Measurements from ENCODE around the gene TBPL2.

Gene TBPL2

DNA sequence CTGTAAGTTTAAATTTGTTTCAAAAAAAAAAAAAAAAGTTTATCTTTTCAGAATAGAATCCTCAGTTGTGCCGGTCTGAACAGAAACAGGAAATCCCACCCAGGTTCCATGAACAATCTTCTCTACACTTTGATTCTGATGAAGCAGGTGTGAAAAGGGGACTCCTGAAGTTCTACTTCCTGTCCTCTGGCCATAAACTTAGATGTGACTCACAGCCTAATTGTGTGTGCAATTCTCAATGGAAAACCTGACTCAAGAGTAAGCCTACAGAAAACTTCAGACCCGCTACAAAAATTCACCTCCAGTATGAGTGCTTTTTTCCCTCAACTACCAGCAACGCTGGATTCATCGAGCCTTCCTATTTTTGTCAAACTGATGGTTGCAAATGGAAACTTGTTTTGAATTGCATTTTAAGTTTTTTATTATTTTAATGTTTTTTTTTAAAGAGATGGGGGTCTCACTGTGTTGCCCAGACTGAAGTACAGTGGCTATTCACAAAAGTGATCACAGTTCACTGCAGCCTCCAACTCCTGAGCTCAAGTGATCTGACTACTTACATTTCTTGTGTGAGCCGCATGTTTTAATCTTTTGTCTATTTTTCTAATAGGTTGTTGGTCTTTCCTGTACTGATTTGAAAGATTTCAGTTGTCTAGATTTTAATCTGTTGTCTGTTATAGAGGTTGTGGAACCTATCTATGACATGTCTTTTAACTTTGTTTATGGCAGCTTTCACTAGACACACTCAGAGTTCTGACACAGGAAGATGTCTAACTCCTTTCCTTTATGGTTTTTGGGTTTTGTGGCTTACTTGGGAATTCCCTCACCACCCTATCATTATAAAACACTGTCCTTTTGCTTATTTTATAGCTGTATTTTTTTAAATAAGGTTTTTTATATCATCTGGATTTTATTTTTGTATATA lies 66.4 kb downstream of the TBPL2 start:
- H3K4me3 ChIP-seq (ENCODE audit: low read depth, low read length): no peak overlapping the region
- no peak for TF ChIP-seq POLR2A (IDR thresholded peaks at IDR 0.05; ENCODE audit: extremely low read depth, insufficient read length)
- TF ChIP-seq MYC (IDR thresholded peaks at IDR 0.05; ENCODE audit: low read depth, low read length): no peak
- TF ChIP-seq CTCF (IDR thresholded peaks at IDR 0.05; ENCODE audit: low read depth, low read length): no peak
- TF ChIP-seq, protein P1, sequence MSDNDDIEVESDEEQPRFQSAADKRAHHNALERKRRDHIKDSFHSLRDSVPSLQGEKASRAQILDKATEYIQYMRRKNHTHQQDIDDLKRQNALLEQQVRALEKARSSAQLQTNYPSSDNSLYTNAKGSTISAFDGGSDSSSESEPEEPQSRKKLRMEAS (IDR thresholded peaks at IDR 0.05; ENCODE audit: low read depth, low read length): no peak
- DNase-seq (ENCODE audit: low read depth): peak; percentile 28

DNA sequence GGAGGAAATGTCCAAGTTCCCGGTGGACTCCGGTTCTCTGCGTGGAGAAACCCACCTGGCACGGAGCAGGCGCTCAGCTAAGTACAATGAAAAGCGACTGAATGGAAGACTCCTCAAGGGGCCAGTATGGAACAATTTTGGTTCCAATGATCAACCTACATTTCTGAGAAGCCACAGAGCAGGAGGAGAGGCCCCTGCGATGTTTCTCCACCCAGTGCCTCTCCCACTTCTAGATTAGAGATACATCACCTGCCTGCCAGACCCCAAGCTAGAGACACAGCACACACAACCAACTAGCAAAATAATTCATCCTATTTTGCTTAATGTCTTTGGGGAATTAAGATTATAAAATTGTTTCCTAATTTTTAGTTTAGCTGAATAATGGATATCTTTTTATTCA lies 67.6 kb downstream of the TBPL2 start:
- H3K4me3 ChIP-seq (ENCODE audit: low read depth, low read length): no peak overlapping the region
- no peak for DNase-seq (ENCODE audit: low read depth)
- TF ChIP-seq, protein P1 (IDR thresholded peaks at IDR 0.05; ENCODE audit: low read depth, low read length): no peak
- TF ChIP-seq MYC (IDR thresholded peaks at IDR 0.05; ENCODE audit: low read depth, low read length): no peak
- TF ChIP-seq POLR2A (IDR thresholded peaks at IDR 0.05; ENCODE audit: extremely low read depth, insufficient read length): no peak
- no peak for TF ChIP-seq CTCF (IDR thresholded peaks at IDR 0.05; ENCODE audit: low read depth, low read length)

DNA sequence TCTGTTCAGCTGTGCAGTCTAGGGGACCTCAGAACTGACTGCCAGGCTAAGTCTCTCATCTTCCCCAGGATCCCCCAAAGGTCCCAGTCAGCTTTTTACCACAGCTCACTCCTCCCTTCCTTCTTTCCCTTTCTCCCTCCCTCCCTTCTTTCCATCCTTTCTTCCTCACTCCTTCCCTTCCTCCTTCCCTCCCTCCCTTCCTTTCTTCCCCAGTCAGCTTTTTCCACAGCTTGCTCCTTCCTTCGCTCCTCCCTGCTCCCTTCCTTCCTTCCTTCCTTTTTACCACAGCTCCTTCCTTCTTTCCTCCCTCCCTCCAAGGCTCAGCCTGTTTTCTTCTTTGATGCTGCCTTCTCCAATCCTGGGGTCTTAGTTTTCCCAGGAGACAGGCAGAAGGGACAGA lies 68.0 kb downstream of the TBPL2 start:
- no peak overlapping the region for H3K4me3 ChIP-seq (ENCODE audit: low read depth, low read length)
- TF ChIP-seq CTCF (IDR thresholded peaks at IDR 0.05; ENCODE audit: low read depth, low read length) (no peak), MYC (IDR thresholded peaks at IDR 0.05; ENCODE audit: low read depth, low read length) (no peak), POLR2A (IDR thresholded peaks at IDR 0.05; ENCODE audit: extremely low read depth, insufficient read length) (no peak)
- TF ChIP-seq, protein P1 (IDR thresholded peaks at IDR 0.05; ENCODE audit: low read depth, low read length): no peak
- DNase-seq (ENCODE audit: low read depth): no peak

GRCh38 chr14:55370883-55371455 lies 69.4 kb downstream of the TBPL2 start:
- H3K4me3 ChIP-seq (ENCODE audit: low read depth, low read length): no peak overlapping the region
- TF ChIP-seq, protein P1 (IDR thresholded peaks at IDR 0.05; ENCODE audit: low read depth, low read length): no peak
- TF ChIP-seq CTCF (IDR thresholded peaks at IDR 0.05; ENCODE audit: low read depth, low read length): no peak
- no peak for TF ChIP-seq MYC (IDR thresholded peaks at IDR 0.05; ENCODE audit: low read depth, low read length)
- TF ChIP-seq POLR2A (IDR thresholded peaks at IDR 0.05; ENCODE audit: extremely low read depth, insufficient read length): no peak
- DNase-seq (ENCODE audit: low read depth): no peak

DNA sequence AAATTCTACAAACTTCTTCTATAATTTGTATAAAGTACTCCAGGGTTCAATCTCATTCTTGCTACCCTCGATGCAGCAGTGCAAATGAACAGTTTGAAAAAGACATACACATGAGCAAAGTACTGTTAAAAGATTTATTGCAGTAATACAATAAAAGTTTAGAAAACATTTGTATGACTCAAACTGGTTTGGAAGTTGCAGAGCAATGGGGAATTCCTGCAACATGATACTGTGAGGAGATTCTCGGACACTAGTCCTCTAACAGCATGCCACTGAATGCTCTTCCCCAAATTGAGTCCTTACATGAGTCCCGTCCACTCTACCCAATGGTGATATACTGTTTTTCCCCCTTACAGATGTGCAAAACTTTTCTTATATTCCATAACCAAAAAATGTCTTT lies 74.1 kb downstream of the TBPL2 start:
- no peak for TF ChIP-seq POLR2A (IDR thresholded peaks at IDR 0.05; ENCODE audit: extremely low read depth, insufficient read length)
- TF ChIP-seq CTCF (IDR thresholded peaks at IDR 0.05; ENCODE audit: low read depth, low read length): no peak
- TF ChIP-seq MYC (IDR thresholded peaks at IDR 0.05; ENCODE audit: low read depth, low read length): no peak
- TF ChIP-seq, protein P1 (IDR thresholded peaks at IDR 0.05; ENCODE audit: low read depth, low read length): no peak
- no peak overlapping the region for H3K4me3 ChIP-seq (ENCODE audit: low read depth, low read length)
- DNase-seq (ENCODE audit: low read depth): no peak
